ENCODE results near the gene CPNE4. TPM values are rescaled to one million over a fixed set of nuclear protein-coding genes. Genes with fewer than 3 reads are reported as not detected.

The CPNE4 gene
- total and polyA plus RNA-seq, 9 of the 15 experiments (the other 6 are each of a cell fraction or from before 2014, with no cell fraction given), result not detected

DNA sequence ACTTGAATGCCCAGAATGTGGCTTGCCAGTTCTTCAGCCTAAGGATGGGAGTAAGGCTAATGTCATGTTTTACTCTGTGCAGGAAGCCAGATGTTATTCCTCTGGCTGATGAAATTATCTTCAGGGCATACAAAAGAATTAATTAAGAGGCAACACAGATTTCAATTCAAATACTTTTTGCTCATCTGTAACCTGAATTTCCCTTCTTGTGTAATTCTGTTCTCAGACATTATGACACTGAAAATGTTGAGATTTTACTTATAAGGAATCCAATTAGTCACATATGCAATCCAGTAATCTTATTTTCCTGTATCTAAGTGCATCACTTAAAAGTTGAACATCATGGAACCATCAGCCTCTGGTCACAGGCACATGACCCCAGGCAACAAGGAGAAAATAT, 136.5 kb downstream of the CPNE4 start (continued):
- no peak for TF ChIP-seq TAF1 (IDR thresholded peaks at IDR 0.05; ENCODE audit: control insufficient read depth, extremely low read depth, insufficient read depth, low read length, severe bottlenecking)
- TF ChIP-seq HDGF (IDR thresholded peaks at IDR 0.05), result no peak

DNA sequence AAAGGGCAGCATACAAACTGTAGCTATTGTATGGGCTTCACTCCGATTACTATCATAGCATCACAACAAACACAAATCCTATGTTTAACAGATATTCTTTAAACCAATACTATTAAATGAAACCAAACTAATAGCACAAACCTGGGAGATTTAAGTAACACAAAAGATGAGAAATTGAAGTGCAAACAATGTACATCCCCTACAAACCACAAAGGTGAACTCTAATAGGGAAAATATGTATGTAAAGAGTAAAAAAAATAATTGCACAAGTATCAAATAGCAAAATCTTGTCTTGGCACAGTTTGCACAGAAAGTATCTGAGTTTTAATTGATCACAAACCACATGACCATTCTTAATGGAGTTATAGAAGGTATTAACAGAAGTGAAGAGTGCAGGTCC, 138.5 kb downstream of the CPNE4 start:
- CTCF ChIA-PET (ENCODE audit: low intra/inter-chr PET ratio), result no interaction called here
- Histone ChIP-seq H3K79me2 (ENCODE audit: control insufficient read depth, insufficient read depth, low read length) (no peaks in the 10 kb centered on the region), H2AFZ (ENCODE audit: low read depth, low read length) (no peak overlapping the region), H3K9me1 (ENCODE audit: control insufficient read depth, insufficient read depth, low read length) (no peaks in the 10 kb centered on the region), H3K9me3 (replicated peaks; ENCODE audit: control insufficient read depth, insufficient read depth, low read depth, low read length) (no peaks in the 10 kb centered on the region), H3K36me3 (ENCODE audit: control insufficient read depth, insufficient read depth, low read length) (no peaks in the 10 kb centered on the region), H3K4me2 (ENCODE audit: insufficient read depth, low read length) (no peak overlapping the region), H4K20me1 (replicated peaks; ENCODE audit: control insufficient read depth, insufficient read depth, low read length) (no peaks in the 10 kb centered on the region), H3K4me1 (replicated peaks in 1 of 2; ENCODE audit: control insufficient read depth in 2 of 2, insufficient read depth in 2 of 2, low read length in 2 of 2) (no peaks in the 10 kb centered on the region), H3K27me3 (ENCODE audit: control insufficient read depth in 2 of 2, insufficient read depth in 2 of 2, low read length in 2 of 2) (no peaks in the 10 kb centered on the region), H3K9ac (ENCODE audit: insufficient read depth in 1 of 2, low read depth in 2 of 2, low read length in 2 of 2) (no peak overlapping the region), H3K27ac (ENCODE audit: extremely low read depth, low read depth, low read length) (no peak overlapping the region), H3K4me3 (no peak overlapping the region)
- BruUV-seq (replicated peaks), result no TSS peak
- no peak for DNase-seq (ENCODE audit: extremely low read depth in 1 of 4, low spot score in 3 of 4)
- in situ Hi-C loops (cut with MboI), result no loop called here
- POLR2A ChIA-PET, result interaction anchor here (0.7 kb wide), 1 partner anchor 964 kb away, joined by 3 read pairs; no protein-coding TSS in a partner anchor
- WGBS (ENCODE audit: insufficient coverage, low coverage, missing lambda C conversion rate), result 0% methylated on average over 1 of the region's 1 CpG
- intact Hi-C loops (cut with micrococcal nuclease), result no loop called here
- ATAC-seq, result no peak
- TF ChIP-seq ETS1 (conservative IDR thresholded peaks at IDR 0.05; ENCODE audit: control insufficient read depth, low read depth, low read length), result no peak
- no peak for TF ChIP-seq ZNF707 (CRISPR knock-in tag; conservative IDR thresholded peaks at IDR 0.05)
- TF ChIP-seq ZKSCAN3 (CRISPR knock-in tag; IDR thresholded peaks at IDR 0.05), result no peak
- no peak for TF ChIP-seq NUFIP1 (IDR thresholded peaks at IDR 0.05; ENCODE audit: partially characterized antibody)
- TF ChIP-seq TBP (optimal IDR thresholded peaks at IDR 0.05; ENCODE audit: low read depth, low read length), result no peak
- no peak for TF ChIP-seq GABPB1 (CRISPR knock-in tag; IDR thresholded peaks at IDR 0.05)
- TF ChIP-seq NFE2 (IDR thresholded peaks at IDR 0.05; ENCODE audit: low read depth), result no peak
- no peak for TF ChIP-seq SRSF3 (IDR thresholded peaks at IDR 0.05; ENCODE audit: insufficient read depth, low read length)
- TF ChIP-seq ZBTB49 (CRISPR knock-in tag; IDR thresholded peaks at IDR 0.05; ENCODE audit: borderline replicate concordance), result no peak
- no peak for TF ChIP-seq MNT (conservative IDR thresholded peaks at IDR 0.05)
- TF ChIP-seq CBFA2T3 (IDR thresholded peaks at IDR 0.05), result no peak
- no peak for TF ChIP-seq DPF2 (IDR thresholded peaks at IDR 0.05)
- no peak for TF ChIP-seq MYNN (IDR thresholded peaks at IDR 0.05)
- no peak for TF ChIP-seq MYNN (CRISPR knock-in tag; IDR thresholded peaks at IDR 0.05)
- no peak for TF ChIP-seq ZNF408 (CRISPR knock-in tag; IDR thresholded peaks at IDR 0.05; ENCODE audit: low read depth)
- TF ChIP-seq ZNF551 (CRISPR knock-in tag; IDR thresholded peaks at IDR 0.05), result no peak
- TF ChIP-seq NR4A1 (CRISPR knock-in tag; IDR thresholded peaks at IDR 0.05), result no peak
- TF ChIP-seq NR4A1 (tag; IDR thresholded peaks at IDR 0.05), result no peak
- FAIRE-seq, result no peak

Measured in K562 (cell line).